Ramos (cell line): Measurements from ENCODE around the gene CCNB1.
"Not testable (repeated sequence)": the region's sequence is repeated elsewhere in the genome, so short reads cannot be mapped to it uniquely, and the experiment has no call there.

ENCODE experiments used
- in situ Hi-C: fragments of 300-500 bp; cut with MboI; formaldehyde crosslinking; loops from one replicate; pipeline ENCODE4 v1.14.3; 2022; ENCODE audit warnings: low sequenced_read_pairs; ENCODE audit not compliant: unreplicated experiment

CCNB1 gene

DNA sequence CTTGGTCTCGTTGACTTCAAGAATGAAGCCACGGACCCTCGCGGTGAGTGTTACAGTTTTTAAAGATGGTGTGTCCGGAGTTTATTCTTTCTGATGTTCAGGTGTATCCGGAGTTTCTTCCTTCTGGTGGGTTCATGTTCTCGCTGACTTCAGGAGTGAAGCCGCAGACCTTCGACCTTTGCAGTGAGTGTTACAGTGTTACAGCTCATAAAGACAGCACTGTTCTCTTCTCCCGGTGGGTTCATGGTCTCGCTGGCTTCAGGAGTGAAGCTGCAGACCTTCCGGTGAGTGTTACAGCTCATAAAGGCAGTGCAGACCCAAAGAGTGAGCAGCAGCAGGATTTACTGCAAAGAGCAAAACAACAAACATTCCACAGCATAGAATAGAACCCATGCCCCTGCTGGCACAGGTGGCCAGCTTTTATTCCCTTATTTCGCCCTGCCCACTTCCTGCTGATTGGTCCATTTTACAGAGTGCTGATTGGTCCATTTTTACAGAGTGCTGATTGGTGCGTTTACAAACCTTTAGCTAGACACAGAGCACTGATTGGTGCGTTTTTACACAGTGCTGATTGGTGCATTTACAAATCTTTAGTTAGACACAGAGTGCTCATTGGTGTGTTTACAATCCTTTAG, 14.8 kb downstream of the CCNB1 start:
- in situ Hi-C loops: not testable (repeated sequence)

DNA sequence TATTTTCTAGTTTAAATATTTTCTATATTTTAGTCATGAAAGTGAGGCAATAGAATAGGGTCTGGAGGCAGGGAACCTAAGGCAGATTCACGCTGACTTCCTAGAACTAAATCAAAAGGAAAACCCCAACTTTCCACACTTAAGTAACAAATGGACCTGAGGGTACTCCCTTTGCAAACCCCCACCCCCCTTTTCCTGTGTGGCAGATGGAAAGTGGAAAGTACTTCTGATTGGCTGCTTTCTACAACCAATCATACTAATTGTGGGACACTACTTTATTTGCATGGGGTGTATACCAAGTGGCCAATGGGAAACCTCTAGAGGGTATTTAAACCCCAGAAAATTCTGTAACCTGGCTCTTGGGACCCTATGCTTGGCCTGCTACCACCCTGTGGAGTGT, 17.7 kb downstream of the CCNB1 start:
- in situ Hi-C loops: no loop called here

DNA sequence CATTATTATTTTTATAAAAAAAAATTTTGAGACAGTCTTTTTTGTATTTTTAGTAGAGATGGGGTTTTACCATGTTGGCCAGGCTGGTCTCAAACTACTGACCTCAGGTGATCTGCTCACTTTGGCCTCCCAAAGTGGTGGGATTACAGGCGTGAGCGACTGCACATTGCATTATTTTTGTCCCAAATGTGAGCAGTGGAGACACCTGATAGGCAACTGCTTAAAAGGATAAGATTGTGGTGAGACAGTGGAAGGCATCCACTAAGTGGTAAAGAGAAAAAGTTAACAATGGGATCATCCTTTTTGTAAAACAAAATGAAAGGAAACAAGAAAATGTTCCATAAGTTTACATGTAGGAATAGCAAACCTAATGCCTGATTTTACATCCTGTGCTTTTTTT, 20.4 kb downstream of the CCNB1 start:
- in situ Hi-C loops: no loop called here

DNA sequence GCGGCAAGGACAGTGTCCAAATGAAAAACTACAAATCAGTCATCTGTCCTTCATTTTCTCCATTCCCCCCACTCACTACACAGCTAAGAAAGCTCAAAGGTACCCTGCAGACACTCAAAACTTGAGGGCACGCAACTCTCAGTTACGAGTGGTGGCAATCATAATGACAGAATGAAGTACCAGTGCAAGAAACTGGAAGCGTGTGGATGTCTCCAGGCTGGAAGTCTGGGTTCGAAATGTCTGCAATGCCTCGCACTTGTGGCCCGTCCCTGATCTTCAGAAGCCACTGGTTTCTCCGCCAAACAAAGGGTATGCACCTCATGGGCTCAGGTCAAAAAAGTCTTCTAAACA, 21.8 kb downstream of the CCNB1 start:
- in situ Hi-C loops: no loop called here

DNA sequence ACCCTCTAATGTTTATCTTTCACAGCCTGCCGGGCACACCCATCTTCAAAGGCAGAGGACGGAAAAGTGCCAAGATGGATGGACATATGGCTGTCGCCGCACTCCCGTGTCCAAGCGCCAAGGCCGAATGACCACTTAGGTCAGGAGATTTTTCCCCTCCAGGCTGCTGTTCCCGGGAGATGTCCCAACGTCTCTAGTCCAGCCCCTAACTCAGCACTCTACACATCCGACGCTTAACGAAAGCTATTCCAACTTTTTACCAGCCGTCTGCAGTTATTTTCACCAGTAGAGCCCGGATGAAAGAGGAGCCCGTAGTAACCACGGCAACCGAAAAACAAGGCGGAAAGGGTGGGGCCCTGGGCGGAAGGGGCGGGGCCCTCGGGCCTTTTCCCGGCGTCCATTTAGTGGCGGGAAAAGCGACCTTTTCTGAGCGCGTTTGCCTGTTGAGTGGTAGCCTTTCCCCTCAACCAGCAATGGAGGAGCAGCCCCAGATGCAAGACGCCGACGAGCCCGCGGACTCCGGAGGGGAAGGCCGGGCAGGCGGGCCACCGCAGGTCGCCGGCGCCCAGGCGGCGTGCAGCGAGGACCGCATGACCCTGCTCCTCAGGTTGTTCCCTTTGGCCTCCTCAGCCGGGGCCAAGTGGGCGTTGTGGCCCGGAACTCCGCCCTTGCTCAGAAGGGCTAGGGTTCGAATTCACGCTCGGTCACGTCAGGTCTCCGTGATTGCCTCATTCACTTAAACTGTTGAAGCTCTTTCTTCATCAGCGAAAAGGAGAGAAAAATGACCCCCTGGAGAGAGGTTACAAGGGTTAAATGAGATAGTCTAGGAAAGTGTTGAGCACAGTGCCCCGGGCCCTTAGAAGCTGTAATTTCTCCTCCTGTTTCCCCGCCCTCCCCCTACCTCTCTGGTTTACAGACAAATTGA, 22.5 kb downstream of the CCNB1 start, which contains the start of gene CENPH:
Gene CENPH (plus strand): TSS at position 422 of the 925 bp plus-strand sequence. CDS start 52 bp downstream, at position 474.
- in situ Hi-C loops: no loop called here

DNA sequence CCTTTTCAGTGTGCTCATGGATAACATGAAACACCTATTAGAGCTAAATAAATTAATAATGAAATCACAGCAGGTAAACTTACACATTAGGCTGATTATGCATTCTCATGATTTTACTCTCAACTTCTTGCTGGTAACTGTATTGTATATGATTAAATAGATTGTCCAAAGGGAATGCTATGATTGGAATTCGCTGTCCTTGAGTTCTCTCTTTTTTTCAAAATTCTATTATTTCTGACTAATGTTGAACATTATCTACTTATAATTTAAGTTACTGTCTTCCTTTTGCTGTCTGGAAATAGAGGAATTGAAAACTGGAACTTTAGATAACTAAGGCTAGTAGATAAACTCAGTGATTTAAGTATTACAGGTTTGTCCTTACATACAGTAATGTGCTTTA, 35.5 kb downstream of the CCNB1 start:
- in situ Hi-C loops: loop anchor here (10.0 kb wide), 1 partner anchor 98 kb away; no protein-coding TSS in a partner anchor

DNA sequence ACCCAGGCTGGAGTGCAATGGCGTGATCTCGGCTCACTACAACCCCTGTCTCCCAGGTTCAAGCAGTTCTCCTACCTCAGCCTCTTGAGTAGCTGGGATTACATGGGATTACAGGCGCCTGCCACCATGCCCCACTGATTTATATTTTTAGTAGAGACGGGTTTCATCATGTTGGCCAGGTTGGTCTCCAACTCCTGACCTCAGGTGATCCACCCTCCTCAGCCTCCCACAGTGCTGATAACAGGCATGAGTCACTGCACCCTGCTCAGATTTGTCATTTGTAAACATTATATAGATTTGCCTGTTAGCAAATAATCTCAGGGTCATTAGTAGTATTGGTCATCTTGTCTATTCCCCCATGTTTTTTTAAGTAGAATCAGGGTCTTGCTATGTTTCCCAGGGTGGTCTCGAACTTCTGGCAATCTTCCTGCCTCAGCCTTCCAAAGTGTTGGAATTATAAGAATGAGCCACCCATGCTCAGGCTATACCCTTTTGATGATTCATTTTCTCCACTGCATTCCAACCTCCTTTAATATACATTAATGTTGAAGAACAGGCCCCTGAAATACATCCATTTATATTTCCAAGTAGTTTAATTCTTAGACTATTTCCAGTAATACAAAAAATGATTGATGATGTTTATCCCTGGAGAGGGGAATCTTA, 39.7 kb downstream of the CCNB1 start:
- in situ Hi-C loops: loop anchor here (10.0 kb wide), 1 partner anchor 102 kb away; no protein-coding TSS in a partner anchor

DNA sequence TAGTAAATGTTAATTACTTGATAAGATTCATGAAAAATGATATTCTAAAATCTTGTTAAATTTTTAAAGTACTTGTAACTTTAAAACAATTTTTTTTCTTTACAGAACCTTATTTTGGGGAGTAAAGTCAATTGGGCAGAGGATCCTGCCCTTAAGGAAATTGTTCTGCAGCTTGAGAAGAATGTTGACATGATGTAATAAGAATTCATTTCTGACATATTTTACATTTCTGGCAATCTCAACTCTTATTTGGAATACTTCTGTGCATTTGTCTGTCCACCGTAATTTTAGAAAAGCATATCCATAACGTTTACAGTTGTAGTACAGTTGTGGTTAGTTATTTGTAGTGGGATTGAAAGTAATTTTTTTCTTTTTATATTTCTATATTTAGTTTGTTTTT, 42.7 kb downstream of the CCNB1 start:
- in situ Hi-C loops: loop anchor here (10.0 kb wide), 1 partner anchor 105 kb away; no protein-coding TSS in a partner anchor

DNA sequence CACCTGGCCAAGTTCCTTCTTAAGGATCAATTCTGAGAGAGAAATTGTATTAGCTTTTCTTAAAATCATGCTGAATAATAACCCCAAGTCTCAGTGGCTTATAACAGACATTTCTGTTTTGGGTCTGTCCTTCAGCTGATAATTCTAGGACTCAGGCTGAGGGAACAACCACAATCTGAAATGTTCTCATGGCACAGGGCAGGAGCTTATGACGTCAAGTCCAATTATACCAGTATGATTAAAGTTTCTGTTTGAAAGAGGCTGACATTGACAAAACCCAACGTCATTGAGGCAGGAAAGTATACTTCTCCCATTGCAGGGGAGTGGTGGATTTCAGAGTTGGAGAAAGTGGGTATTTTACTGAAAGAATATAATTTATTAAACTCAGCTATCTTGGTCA, 44.2 kb downstream of the CCNB1 start:
- in situ Hi-C loops: no loop called here

DNA sequence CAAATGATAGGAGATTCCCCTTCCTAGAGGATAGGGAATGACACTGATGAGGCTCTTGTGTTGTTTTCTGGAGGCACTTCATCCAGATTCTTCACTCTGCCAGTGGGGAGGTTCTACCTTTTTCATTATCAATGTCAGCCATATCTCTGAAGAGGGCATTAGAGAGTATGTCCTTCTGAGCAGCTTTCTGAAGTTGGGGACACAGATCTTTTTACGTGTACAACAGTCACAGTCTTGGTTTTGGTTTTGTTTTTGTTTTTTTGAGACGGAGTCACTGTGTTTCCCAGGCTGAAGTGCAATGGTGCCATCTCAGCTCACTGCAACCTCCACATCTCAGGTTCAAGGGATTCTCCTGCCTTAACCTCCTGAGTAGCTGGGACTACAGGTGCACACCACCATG, 45.1 kb downstream of the CCNB1 start:
- in situ Hi-C loops: no loop called here

DNA sequence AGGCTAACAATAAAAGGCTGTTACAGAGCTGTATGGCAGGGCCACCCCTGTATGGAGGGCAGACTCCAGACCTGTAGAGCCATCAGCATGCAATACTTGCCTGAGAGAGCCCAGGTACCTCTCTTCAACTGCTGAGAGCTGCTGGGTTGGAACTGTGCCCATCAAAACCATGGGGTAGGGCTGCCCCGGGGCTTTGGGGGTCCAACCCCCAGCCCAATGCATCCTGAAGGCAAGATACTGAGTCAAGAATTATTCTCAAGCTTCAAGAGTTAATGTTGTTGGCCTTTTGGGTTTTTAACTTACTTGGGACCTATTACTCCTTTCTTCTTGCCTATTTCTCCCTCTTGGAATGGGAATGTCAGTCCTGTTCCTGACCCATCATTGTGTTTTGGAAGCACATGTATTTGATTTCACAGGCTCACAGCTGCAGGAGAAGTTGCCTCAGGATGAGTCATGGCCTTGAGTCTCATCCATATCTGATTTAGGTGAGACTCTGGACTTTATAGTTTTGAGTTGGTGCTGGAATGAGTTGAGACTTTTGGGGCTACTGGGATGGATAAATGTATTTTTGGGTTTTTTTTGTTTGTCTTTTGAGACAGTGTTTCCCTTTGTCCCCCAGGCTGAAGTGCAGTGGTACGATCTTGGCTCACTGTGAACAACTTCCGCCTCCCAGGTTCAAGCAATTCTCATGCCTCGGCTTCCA, 46.7 kb downstream of the CCNB1 start:
- in situ Hi-C loops: no loop called here

DNA sequence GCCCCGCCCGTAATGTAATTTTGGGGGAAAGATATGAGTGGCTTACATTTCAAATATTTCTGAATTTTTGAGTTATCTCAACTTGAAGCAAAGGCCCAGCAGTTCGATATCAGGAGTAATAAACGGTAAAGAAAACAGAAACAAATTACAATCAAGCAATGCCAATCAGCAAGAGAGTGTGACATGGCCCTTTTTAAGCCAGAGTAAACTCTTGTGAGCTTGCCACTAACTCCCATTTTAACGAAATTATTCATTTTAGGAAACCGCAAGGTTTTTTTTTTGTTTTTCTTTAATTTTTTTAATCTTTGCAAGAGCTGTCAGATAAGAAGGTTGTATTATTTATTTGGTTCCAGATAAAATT, 50.2 kb downstream of the CCNB1 start:
- in situ Hi-C loops: no loop called here

DNA sequence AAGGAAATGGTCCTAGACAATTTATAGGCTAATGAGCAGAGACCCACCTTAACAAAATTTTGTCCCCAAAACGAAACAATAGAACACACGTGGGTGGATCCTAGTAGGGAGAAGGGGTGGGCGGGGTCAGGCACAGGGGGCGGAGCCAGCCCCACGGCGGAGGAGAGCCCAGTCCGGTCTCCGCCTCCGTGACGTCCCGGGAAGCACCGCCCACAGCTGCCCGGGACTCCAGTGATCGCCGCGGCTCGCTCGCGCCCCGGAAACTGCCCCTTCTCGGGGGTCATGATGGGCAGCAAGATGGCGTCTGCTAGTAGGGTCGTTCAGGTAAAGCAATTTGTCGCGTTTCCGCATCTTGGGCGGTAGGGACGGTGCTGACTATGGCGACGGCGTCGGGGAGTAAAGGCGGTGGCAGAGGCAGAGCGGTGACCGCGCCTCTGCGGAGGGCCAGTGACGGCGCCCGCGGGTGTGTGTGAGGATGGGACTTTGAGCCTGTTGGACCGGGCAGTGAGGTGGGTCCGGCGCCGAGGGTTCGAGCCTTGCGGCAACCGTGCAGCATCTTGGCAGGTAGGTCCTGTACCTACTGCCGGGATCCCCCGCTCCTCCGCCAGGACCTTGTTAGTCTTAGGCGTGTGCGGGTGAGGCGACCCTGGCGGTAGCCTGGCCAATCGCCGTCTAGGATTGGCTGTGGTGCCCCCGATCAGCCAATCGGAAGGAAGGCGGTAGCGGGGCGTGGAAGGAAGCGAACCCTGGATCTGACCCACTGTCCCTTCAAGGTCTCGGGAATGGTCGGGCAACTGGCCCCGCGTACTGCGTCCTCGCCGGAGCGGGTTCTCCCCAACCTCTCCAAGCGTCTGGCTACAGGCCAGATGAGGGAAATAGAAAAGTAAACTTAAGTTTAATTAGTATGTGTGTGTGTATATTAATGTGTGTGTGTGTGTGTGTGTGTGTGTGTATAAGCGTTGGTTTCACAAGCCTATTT, 50.9 kb downstream of the CCNB1 start:
- in situ Hi-C loops: no loop called here

DNA sequence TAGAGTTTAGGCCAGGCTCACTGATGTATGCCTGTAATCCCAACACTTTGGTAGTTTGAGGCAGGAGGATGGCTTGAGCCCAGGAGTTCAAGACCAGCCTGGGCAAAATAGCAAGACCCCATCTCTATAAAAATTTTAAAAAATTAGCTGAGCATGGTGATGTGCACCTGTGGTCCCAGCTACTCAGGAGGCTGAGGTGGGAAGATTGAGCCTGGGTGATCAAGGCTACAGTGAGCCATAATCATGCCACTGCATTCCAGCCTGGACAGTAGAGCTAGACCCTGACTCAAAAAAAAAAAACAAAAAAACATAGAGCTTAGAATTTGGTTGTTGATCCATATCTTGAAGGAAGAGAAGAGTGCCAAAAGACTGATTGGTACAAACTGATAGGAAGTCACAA, 53.0 kb downstream of the CCNB1 start:
- in situ Hi-C loops: no loop called here

DNA sequence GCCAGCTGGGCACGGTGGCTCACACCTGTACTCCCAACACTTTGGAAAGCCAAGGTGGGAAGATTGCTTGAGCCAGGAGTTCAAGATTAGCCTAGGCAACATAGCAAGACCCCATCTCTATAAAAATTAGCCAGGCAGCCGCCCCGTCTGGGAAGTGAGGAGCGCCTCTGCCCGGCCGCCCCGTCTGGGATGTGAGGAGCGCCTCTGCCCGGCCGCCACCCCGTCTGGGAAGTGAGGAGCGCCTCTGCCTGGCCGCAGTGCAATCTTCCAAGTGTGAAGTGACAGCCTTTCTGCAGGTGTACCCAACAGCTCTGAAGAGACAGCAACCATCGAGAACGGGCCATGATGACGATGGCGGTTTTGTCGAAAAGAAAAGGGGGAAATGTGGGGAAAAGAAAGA, 53.4 kb downstream of the CCNB1 start:
- in situ Hi-C loops: not testable (repeated sequence)

DNA sequence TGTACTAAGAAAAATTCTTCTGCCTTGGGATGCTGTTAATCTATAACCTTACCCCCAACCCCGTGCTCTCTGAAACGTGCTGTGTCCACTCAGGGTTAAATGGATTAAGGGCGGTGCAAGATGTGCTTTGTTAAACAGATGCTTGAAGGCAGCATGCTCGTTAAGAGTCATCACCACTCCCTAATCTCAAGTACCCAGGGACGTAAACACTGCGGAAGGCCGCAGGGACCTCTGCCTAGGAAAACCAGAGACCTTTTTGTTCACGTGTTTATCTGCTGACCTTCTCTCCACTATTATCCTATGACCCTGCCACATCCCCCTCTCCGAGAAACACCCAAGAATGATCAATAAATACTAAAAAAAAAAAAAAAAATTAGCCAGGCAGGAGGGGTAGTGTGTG, 53.9 kb downstream of the CCNB1 start:
- in situ Hi-C loops: not testable (repeated sequence)

DNA sequence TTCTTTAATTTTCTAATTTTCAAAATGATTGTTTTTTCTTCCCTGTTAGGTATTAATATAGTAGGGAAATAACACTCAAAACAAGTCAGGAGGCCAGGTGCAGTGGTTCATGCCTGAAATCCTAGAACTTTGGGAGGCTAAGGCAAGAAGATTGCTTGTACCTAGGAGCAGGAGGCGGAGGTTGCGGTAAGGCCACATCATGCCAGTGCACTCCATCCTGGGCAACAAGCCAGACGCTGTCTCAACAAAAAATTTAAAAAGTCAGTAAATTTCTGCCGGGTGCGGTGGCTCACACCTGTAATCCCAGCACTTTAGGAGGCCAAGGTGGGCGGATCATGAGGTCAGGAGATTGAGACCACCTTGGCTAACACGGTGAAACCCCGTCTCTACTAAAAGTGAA, 57.6 kb downstream of the CCNB1 start:
- in situ Hi-C loops: no loop called here

DNA sequence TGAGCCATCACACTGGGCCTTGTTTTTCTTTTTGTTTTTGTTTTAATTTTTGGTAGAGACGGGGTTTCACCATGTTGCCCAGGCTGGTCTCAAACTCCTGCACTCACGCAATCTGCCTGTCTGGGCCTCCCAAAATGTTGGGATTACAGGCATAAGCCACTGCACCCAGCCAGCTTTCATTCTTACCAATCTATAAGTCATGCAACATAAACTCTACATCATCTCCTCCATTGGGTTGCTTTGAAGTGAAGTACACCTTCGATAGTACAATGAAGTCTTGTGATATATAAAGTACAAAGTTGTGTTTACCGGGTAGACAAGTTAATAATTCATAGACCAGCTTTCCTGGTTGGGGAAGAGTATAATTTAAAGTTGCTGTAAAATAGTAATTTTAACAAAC, 58.9 kb downstream of the CCNB1 start:
- in situ Hi-C loops: no loop called here
